GM13976 (cell line): ENCODE measurements around the gene RSU1.

Experiments
- DNase-seq: peaks from one replicate; pipeline ENCODE4 v3.0.0; 2012; ENCODE audit warnings: low spot score
- in situ Hi-C: fragments of 300-500 bp; cut with MboI; formaldehyde crosslinking; loops from one replicate; pipeline ENCODE4 v1.12.0; 2022; ENCODE audit warnings: low sequenced_read_pairs, mixed read lengths, inconsistent platforms; ENCODE audit not compliant: unreplicated experiment
- TF ChIP-seq, protein P1 (sequence below): IDR thresholded peaks from 2 replicates; pipeline ENCODE4 v1.5.1; 2012; ENCODE audit warnings: borderline replicate concordance, mild to moderate bottlenecking; ENCODE audit not compliant: insufficient read depth; ENCODE audit errors: extremely low read depth, missing control alignments, control extremely low read depth

Gene RSU1

DNA sequence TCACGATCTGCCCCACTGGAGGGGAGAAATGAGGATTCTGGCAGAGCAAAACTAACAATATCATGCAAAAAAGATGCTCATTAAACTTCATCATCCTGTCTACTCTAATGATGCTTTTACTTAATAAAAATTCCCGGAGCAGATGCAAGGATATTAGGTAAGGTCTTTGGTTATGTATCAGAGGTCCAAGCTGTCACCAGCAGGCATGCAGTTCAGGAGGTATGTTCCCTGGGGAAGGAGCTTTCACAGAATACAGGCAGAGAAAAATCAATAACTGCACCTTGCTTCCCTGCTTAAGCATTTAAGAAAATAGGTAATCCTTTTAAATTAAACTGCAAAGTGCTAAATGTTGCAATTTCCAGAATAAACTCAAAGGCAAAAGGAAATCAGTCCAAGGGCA, 213.9 kb downstream of the RSU1 start:
- in situ Hi-C loops, result no loop called here
- TF ChIP-seq, protein P1, sequence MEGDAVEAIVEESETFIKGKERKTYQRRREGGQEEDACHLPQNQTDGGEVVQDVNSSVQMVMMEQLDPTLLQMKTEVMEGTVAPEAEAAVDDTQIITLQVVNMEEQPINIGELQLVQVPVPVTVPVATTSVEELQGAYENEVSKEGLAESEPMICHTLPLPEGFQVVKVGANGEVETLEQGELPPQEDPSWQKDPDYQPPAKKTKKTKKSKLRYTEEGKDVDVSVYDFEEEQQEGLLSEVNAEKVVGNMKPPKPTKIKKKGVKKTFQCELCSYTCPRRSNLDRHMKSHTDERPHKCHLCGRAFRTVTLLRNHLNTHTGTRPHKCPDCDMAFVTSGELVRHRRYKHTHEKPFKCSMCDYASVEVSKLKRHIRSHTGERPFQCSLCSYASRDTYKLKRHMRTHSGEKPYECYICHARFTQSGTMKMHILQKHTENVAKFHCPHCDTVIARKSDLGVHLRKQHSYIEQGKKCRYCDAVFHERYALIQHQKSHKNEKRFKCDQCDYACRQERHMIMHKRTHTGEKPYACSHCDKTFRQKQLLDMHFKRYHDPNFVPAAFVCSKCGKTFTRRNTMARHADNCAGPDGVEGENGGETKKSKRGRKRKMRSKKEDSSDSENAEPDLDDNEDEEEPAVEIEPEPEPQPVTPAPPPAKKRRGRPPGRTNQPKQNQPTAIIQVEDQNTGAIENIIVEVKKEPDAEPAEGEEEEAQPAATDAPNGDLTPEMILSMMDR, result no peak
- no peak for DNase-seq

DNA sequence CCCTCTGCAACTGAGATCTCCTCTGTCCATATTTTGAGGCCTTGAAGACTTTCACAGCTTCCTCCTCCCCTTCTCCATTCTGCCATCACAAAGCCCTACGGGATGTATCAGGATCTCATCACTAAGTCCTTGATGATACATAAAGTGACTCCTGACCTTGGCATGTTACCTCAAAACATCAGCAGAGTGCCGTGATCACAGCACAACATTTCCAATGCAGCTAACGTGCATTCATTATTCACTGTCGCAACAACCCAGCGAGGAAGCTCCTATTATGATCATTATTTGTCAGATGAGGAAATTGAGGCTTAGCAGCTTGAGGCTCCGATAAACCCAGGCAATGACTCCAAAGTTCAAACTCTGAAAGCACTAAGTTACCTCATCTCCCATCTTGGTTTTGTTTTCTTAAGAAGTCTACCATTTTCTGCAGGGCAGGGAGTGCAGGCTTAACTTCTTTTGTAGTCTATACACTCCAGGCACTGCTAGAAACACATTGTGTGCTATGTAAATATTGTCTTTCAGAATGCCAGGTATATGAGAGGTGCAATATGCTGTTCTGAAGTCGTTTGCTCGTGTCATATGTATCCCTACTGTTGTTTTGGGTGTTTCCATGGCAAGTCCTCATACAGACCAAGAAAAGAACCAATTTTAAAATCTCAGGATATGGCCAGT, 215.0 kb downstream of the RSU1 start:
- TF ChIP-seq, protein P1, result no peak
- in situ Hi-C loops, result no loop called here
- no peak for DNase-seq

DNA sequence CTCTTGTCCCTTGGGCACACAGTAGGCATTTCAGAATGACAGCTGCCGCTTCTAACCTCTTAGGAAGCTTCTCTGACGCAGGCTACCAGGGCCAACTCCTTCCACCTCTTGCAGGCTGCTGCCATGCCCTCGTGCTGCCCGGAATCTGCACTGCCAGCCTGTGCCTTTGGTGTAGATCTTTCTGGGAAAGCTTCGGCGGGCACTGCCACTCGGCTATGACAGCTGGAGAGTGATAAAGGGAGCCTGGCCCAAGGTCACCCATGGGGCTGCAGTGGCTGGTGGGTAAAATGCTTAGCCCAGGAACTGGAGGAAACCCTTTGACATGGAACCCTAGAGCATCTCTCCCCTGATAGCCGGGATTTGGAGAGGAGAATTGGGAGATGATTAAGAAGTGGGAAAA, 217.6 kb downstream of the RSU1 start:
- TF ChIP-seq, protein P1, result no peak
- in situ Hi-C loops, result no loop called here
- DNase-seq, result no peak

DNA sequence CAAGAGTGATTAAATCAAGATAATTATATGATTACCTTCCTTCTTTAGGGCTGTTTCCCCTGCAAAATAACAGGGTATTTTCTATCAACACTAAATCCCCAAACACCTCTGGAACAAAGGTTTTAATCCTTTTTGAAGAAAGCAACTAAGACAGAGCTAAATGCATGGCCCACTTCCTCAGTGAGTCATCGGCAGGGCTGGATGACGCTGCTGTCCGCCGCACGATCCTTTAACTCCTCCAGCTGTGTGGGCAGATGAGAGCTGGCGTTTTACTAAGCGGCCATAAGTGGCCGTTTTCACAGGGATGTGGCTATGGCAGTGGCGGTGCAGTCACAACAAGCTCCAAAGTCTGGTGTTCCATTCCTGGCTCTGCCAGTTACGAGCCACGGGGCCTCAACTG, 219.6 kb downstream of the RSU1 start:
- no peak for DNase-seq
- TF ChIP-seq, protein P1, result no peak
- in situ Hi-C loops, result no loop called here

DNA sequence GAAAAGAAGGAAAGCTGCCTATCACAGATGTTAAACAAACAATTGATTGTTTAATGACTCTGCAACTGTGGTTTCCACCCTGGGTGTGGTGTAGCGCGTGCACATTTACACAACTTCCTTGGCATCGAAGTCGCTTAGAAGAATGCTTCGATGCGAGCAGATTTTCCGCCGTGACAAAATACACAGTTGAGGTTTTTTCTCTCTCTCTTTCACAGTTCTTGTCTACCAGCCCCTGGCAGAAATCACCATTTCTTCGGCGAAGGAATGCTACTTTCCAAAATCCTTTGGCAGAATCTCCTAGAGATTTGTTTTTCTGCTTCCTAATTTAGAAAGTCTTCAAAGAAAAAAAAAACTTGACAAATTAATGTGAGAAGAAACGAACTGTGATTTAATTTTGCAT, 224.8 kb downstream of the RSU1 start:
- TF ChIP-seq, protein P1, result no peak
- in situ Hi-C loops, result no loop called here
- DNase-seq, result no peak

DNA sequence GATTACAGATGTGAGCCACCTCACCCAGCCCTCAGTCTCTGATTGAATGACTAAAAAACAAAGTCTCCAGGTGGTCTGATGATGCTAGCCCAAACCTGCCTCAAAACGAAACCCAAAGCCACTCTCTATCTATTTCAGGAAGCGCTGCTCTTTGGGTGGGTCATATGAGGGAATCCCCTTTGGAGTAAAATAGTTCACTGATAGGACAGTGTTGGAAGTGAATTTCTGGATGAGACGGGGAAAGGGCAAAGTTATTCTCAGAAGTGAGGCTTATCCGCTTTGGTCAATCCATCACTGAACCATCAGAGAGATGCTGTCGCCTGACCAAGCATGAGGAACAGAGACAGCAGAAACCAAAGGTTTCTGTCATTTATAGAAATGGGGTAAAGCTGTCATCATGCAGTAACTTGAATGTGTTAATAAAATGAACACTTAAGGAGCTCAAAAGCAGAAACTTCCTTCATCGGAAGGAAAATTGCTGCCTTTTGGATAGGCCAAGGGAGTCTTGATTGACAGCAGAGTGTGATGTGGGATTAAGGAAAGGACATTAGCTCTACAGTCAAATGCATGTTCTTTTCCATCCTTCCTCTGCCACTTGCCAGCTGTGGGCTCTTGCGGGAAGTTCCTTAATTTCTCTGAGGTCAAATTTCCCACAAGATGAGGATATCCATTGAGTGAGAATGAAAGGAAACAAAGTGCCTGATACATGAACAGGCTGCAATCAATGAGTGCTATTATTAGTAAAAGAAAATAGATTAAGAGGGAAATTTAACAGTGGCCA, 230.7 kb downstream of the RSU1 start:
- TF ChIP-seq, protein P1, result no peak
- in situ Hi-C loops, result no loop called here
- DNase-seq, result peak; percentile 51
